DMS153 treated with DMSO at 0.1 percent for 48 hours (cell line): ENCODE results near the gene PRDM1.

Experiments used
- DNase-seq: peaks from one replicate; lab custom pipeline; 2025; ENCODE audit not compliant: unreplicated experiment; lab: John Stamatoyannopoulos, UW

The PRDM1 gene

DNA sequence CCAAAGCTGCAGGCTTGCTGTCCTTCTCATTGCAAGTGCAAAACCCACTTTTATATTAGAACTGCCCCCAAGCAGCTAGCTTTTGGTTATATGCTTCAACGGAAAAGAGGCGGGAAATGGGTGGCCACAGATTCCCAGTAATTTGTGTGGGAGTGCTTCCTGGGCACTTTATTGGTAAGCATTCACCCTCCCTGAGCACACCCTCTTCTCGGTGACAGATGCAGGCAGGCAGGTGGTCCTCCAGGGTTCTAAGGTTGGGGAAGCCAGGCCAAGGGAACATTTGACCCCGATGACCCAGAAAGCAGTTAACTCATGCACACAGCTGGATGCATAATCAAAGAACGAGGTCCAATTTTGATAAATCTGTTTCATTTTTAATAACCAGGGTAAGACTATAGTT is 29.1 kb downstream of the PRDM1 start:
- DNase-seq: no peak

DNA sequence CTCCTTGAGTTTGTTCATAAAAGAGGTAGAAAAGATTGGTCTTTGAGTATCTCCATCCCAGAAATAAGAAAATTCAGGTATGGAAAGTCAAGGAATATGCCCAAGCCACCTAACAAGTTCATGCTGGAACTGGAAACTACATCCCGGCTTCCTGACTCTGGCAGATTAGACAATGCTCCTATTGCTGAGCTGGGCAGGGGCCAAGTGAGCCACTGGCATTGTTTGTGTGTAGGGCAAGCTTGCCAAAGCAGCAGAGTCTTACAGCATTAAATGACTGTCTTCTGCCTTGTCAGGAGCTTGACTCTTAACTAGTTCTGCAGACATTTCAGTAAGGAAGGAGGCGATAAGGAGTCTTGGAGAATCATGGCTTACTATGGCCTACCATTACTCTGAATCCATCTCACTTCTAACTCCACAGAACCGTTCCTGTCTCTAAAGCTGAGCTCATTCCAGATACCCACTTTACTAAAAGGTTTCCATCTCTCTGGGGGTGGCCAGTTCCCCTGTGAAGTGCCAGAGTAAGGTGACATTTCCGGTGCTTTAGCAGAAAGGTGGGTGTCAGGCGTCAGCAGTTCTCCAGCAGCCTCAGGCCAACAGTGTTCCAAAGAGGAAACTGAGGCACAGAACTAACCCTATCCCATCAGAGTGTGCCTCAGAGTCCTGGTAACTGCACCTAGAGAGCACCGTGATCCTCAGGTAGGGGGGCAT is 30.1 kb downstream of the PRDM1 start:
- DNase-seq: no peak

- no peak for DNase-seq
Observed at GRCh38 chr6:106117579-106117978, 31.4 kb downstream of the PRDM1 start.

DNA sequence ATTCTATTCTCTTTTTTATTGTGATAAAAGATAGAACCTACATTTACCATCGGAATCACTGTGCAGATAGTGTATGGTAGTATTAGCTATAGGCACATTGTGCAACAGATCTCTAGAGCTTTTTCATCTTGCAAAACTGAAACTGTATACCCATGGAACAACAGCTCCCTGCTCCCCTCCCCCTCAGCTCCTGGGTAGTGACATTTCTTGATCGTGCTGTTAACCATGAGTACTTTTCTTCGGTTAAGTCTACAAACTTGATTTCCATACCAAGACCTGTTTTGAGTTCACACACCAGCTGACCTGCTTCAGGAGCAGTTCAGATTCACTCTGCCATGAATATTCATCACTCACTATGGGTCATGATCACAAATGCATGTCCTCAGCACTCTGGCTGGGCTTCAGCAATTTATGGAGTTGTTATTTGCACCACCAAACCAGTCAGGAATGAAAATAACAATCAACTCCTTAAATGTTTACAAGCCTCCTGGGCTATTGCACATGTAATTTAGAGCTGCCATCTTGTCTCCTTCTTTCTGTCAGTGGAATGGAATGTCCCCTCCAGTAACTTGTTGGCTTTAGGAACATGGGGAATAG is 32.8 kb downstream of the PRDM1 start:
- no peak for DNase-seq

DNA sequence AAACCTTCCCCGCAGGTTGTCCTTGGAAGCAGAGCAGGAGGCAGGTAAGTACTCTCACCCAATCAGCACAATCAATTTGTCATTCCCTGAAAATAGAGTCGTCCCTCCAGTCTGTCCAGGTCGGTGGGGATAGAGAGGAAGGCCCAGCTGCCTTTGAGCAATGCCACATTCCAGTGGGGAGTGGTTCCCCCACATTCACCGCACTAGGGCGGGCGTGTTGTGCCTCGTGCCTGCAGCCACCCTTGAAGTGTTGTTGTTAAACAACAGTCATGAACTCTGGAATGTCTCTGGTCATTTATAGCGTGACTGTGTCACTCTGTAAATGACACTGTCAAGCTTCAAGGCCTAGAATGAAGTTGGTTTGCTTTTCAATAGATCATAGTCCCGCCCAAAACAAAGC is 33.4 kb downstream of the PRDM1 start:
- no peak for DNase-seq

DNA sequence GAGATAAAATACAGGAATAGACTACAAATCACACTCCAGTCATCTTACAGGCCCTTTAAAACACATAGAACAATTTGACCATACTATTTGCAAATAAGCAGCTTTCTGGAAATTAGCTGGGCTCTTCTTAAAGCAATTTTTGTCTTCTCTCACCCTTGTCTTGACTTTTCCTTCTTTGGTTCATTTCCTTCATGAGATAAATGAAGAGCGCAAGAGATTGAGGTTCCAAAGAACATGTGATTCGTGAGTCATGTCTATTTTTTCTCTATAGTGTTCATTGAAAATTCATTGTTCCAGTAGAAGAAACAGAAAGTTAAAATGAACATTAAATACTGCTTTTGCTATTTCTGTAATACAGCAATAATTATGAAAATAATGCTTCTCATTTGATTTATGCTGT is 33.9 kb downstream of the PRDM1 start:
- no peak for DNase-seq

DNA sequence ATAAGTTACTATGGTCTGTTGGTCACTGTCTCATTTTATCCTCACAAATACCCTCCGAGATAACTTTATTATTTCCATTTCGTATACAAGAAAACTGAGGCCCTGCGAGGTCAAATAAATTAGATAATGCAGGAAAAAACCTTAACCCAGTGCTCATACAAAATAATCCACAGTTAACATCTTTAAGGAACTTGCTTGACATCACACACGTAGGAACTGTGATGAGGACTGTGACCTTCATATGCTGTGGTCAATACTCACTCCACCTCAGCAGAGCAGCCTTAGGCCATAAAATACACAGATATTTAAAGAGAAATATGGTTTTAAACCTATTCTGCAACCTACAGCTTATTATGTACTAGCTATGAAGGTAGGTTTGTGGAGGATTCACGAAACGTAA is 34.3 kb downstream of the PRDM1 start:
- DNase-seq: no peak

DNA sequence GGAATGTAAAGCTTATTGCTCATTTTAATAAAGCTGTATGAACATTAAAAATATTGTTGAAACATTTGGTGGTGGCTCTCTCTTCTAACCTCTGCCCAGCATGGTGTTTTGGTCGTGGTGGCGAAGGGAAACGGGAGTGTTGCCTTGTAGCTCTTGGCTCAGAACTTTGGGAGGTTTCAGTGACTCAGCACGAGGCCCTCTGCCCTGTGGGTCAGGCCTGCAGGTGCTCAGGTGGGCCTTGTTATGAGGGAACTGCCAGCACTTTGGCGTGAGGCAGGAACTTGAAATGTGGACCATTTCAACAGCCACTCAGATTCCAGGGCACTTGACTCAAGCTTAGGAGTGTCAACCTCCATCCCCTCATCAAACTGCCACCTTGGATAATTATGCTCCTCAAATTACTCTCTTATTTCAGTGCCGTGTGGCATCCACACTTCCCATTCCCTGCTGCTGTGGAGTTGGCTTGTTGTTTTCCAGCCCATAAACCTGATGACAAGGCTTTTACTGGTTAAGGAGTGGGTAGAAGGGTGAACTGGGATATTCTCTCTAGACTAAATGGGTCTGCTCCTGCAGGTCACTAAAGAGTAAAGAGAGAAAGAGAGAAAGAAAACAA is 36.3 kb downstream of the PRDM1 start:
- DNase-seq: no peak

DNA sequence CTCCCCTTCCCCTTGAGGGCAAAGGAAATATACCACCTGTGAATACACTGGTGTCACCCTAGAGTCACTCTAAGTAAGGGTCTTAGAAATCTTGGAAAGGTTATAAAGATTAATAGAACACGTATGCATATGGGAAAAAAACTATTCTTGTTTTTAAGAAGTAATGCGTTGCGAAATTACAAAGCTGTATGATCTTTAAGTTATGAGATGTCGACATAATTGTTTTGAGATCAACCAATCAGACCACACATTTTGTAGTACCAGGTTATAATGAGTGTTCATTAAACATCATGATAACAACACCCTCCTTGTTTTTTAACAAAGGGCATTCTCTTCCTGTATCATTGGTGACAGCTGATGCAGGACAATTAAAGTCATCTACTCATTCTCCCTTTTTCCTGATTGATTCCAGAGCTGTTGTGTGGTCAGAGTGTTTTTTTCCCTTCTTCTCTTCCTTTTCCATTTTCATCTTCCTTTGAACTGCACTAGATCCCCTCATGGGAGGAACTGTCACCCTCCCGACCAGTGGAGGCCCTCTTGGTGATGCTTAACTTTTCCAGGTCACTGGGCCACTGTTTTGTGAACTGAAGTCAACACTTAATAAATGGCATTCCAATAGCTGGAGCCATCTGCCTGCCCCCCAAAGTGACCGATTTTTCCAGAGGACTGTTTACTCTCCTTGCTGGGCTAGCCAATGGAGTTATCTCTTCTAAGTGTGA is 37.0 kb downstream of the PRDM1 start:
- DNase-seq: no peak

- no peak for DNase-seq
Observed at GRCh38 chr6:106124015-106124414, 37.9 kb downstream of the PRDM1 start.

- DNase-seq: no peak
Observed at GRCh38 chr6:106124437-106125430, 38.6 kb downstream of the PRDM1 start.

- DNase-seq: no peak
Observed at GRCh38 chr6:106125925-106126435, 39.8 kb downstream of the PRDM1 start.

GRCh38 chr6:106126482-106126881 is 40.3 kb downstream of the PRDM1 start:
- DNase-seq: no peak

DNA sequence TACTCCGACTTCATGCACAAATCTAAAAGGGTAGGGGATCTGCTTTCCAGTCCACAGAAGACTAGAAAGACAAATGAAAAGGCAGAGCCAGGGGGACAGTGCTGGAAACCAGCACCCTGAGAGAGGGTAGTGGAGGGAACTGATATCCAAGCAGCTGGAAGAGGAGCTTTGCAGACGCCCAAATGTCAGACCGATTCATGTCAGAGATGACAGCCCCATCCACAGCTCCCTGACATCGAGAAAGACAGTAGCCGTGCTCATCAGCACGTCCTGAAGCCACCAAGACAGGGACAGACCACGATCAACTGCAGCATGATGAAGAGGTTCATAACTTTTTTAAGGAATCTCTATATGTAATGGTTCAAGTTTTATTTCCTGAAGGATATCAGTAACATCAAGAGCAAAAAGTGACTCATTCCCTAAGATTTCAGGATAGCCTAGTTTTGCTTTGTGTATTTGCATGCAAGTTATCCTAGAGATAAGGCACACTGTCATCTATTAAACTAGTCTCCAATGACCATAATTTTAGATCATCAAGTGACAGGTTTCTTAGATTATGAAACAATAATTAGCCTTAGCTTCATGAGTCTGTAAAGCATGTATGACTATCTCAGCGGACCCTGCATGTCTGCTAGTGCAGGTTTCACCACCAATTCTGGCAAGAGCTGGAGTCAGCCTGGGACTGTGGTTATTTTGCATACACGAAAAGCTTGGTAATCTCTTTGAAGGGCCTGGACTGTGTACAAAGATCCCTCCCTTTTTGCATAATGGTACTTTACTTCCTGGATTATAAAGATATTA is 43.0 kb downstream of the PRDM1 start:
- DNase-seq: no peak

- DNase-seq: no peak
Observed at GRCh38 chr6:106132153-106132698, 46.1 kb downstream of the PRDM1 start.

DNA sequence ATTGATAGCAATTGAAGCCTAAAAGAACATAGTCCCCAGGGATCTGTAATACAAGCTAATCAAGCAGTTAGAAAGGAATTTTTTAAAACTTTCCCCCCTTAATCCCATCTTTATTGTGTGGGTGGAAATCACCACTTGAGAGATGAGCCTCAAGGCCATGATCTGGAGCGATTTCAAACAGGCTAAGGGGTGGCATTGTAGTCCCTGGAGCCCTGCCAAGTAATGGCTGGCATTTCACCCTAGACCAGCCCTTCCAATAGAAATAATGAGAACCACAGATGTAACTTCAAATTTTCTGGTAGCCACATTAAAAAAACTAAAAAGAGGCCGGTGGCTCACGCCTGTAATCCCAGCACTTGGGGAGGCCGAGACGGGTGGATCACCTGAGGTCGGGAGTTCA is 46.9 kb downstream of the PRDM1 start:
- no peak for DNase-seq

GRCh38 chr6:106134087-106134770 is 48.1 kb downstream of the PRDM1 start:
- DNase-seq: no peak

- no peak for DNase-seq
Observed at GRCh38 chr6:106134906-106135634, 48.9 kb downstream of the PRDM1 start.
